DMS79 (cell line): ENCODE results near the gene AURKB.
"Not testable (repeated sequence)": the region's sequence is repeated elsewhere in the genome, so short reads cannot be mapped to it uniquely, and the experiment has no call there.

Experiments
- DNase-seq: peaks from one replicate; lab custom pipeline; 2025; lab: John Stamatoyannopoulos, UW

AURKB gene

DNA sequence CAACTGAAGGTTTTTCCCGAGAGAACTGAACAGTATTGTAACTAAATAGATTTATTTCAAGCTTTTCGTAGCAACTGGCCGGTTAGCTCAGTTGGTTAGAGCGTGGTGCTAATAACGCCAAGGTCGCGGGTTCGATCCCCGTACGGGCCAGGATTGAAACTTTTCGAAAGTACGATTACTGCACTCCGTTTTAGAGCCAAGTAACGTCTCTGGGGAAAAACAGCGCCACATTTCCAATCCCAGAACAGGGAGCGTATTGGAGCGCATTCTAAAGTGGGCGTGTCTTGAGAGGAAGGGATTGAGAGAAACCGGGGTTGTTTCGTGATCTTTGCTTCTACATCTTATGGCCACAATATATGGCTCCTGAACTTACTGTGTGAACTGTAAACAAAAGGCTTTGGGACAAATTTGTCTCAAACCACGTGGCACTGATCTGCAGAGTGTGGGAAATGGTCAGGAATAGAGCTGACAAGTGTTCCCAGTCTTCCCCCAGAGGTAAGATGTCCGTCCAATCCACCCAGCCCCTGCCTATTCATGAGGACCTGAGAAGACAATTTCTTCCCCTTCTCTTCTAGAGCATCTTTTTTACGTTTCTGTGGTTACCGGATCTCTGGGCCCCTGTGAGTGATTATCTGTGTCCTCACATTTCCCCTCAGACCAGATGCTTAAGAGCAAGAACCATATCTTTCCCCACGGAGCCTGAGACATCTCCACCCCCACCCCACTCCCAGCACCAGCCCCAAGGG is 22.7 kb downstream of the AURKB start:
- peak; percentile 97 for DNase-seq

DNA sequence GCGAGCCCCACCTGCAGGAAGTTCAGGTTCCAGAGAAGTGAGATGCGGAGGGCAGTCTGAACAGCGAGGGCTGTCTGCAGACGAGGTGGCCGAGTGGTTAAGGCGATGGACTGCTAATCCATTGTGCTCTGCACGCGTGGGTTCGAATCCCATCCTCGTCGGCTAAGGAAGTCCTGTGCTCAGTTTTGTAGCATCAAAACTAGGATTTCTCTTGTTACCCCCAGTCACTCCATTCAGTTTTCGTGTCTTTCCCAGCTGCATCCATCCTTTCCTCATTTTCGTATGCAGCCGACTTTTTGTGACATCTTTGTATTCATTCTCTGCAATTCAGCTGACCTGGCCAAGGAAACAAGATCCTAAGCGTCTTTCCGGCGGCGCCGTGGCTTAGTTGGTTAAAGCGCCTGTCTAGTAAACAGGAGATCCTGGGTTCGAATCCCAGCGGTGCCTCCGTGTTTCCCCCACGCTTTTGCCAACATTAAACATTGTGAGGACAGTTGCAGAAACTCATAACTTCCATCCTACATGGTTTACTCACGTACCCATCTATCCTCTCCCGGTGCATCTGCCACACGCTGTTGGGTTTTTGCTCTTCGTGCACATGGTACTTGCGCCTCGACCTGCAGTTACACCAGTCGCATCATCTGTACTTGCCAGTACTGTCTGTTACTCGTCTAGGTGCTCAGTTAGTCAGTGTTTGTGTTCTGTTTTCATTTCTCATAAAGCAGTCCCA is 23.4 kb downstream of the AURKB start:
- peak; percentile 90 for DNase-seq

DNA sequence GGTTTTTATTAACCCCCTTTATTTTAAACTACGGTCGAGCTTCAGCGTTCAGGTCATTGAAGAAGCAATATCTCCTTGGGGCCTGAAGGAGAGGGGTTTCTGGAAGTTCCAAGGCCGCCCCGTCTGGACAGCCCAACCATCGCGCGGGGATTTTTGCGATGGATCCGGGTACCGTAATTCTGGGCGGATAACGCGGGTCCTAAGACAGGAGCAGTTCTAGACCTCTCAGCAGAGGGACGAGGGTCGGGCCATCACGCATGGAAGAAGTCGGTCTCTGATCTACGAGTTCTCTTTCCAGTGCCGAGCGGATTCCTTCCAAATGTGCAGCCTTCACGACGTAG is 24.0 kb downstream of the AURKB start:
- DNase-seq: no peak

DNA sequence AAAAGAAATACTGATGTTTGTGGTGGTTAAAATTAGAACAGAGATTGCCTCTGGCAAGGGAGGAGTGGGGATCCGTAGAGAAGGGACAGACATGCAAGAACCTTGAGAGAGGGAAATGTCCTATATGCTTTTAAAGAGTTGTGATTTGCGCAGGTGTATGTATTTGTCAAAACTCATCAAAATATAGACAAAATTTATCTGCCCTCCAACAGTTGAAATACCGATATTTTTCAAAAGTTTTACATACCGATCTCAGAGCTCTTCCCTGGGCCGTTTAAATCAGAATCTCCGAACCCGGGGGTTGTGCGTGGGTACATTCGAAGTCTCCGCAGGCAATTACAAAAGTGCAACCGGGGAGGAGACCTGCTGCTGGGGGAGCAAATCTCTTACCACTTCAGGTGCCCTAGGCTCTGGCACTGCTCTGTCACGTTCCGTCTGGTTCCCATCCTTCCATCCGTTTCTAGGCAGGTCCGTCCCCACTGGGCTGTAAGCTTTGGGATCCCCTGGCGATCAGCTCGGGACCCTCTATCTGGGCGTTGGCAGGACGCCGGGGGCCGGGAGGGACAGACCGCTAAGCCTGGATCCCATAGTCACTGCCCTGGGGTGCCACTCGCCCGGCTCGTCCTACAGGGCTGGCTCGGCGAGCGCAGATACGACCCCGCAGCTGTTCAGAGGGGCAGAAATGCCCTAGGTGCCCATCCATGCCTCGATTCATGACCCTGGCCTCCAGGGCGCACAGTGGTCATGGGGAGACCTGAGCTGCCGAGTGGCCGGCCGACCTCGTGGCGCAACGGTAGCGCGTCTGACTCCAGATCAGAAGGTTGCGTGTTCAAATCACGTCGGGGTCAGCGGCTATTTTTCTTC is 24.6 kb downstream of the AURKB start:
- peak; percentile 42 for DNase-seq

DNA sequence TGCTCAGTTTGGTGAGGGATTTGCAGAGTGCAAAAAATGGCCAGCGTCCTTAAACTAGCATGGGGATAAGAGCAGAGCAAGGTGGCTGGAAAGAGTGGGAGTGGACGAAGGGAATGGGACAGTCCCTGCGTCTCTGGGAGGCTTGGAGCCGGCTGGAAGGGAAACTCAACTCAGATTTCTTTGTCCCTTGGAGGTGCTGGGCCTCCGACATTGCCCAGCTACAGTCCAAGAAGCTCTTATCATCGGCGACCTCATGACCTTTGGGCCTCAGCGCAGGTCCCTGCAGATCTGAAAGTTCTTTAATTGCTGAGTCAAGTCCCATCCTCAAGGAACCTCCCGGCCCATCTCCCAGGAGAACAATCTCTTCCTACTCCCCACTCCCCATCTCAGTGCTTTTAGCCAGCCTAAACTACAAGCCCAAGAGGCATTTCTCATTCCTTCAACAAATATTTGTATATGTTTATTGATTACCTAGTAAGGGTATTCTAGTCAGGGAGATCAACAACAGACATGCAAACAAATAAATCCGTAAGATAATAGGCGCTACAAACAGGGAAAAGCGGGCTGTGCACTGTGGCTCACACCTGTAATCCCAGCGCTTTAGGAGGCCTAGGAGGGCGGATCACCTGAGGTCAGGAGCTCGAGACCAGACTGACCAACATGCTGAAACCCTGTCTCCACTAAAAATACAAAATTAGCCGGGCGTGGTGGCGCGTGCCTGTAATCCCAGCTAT is 33.2 kb downstream of the AURKB start:
- no peak for DNase-seq

DNA sequence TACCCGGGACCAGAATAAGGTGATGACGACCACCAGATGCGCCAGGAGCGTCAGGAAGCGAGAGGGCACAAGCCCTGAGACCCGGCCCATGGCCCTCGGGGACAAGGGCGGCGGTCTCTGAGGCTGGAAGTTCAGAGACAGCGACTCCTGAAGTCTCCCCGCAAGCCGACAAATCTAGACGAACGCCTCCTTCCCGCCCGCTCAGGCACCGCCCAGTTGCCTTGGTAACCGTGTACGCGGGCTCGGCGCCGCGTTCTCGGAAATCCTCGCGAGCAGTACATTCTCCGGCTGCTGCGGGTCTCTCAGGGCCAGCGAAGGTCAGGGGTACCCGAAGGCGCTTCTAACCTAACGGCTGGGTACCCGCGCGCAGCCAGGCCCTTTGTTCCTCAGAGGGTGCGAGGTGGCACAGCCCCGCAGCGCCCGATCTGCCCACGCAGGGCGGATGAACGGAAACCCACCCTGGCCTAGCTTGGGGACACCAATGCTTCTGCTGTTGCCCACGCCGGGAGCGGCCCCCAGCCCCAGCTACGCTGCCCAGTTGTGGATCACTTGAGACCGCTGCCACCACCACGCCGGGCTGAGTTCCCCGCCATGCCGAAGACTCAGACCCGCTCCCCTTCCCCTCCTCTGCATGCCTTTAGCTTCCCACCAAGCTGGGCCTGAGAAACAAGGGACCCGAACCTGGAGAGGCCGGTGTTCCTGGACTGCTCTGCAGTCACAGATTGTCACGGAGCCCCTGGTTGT is 34.0 kb downstream of the AURKB start, which contains the start of gene TMEM107:
TSS of gene TMEM107 (minus strand) at position 184 of the 744 bp plus-strand sequence. CDS start at position 90, 94 bp downstream.
- peak; percentile 82 for DNase-seq

DNA sequence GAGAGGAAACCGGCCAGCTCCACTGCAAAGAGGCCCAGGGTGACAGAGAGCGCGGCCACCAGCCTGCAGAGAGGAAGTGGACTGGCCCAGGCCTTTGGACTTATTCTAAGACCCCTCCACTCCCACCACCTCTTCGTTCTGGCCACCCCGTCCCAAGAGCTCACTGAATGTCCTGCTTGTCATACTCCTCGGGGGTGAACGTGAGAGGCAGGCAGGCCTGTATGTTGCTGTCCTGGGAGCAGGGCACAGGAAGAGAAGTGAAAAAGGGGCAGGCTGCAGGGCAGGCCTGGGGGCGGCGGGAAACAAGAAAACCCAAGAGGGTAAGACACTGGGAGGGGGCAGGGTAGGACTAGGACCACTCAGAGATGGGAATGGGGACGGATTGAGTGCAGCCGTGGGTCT is 34.6 kb downstream of the AURKB start:
- no peak for DNase-seq

DNA sequence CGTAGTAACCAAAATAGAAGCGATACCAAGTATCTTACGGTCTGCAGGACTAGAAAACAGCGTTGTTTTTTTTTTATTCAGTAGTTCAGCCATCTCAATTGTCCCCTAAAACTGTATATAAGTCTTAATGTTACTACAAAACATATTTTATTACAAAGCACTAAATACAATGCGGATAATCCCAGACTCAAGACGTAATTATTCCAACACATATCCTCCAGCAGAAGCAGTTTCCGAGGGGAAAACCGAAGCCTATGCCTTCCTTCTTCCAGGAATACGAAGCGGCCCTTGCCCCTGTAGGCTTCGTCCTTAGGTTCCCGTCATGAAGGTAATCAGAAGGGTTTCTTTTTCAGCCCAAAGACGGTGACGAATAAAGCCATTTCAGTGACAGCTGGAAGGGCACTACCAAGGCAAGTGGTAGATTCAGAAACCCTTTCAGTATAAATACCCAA is 36.5 kb downstream of the AURKB start:
- peak; percentile 50 for DNase-seq

DNA sequence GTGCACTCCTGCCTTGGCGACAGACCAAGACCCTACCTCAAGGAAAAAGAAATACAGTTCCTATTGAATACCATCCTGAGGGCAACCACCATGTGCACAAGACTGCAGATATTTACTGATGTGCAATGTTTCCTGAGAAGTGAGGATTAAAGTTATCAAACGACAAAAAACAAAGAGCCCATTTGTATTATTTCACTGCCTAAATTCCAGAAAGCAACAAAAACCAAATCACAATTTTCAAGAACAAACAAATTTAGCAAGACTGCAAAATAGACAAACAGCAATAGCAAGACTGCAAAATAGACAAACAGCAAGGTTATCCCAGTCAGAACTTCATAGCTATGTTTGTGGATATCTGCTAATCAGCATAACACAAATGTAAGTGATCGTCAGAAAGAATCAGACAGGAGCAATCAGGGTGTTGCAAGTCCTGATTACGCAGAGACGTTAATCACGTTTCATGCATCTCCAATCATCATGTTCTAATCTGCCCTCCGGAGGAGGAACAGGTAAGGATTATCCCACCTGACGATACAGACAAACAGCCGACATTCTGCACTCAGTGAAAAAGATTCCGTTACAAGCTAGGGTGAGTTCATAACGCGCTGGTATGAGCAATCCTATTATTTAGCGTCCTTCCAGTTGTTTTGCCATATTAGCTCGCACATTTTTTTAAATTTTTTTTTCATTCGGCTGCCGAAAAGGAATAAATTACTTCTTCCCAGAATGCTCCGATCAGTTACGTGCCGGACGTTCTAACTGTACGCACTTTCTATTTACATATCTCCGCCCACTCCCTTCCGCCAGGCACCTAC is 37.1 kb downstream of the AURKB start:
- peak; percentile 95 for DNase-seq

DNA sequence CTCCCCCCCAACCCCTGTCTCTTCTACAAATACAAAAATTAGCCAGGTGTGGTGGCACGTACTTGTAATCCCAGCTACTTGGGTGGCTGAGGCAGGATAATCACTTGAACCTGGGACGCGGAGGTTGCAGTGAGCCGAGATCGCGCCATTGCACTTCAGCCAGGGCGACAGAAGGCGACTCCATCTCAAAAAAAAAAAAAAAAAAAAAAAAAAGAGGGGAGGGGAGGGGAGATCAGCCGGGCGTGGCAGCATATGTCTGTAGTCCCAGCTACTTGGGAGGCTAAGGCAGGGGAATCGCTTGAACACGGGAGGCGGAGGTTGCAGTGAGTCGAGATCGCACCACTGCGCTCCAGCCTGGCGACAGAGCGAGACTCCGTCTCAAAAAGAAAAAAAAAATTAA is 40.2 kb downstream of the AURKB start:
- DNase-seq: not testable (repeated sequence)

DNA sequence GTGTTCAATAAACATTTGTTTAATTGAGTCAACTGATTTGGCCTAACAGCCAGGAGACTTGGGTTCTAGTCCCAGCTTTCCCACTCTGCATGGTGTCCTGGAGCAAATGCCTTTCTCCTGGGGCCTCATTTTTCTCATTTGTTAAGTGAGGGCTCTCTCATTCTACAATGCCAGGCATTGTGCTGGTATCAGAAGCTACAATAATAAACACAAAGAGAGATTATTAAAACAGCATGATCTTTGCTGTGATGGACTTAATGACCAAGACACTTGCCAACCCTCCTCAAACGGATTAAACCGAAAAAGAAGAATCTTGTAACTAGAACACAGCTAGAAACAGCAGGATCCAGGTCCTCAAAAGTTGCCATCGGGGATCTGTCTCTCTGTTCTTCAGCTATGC is 42.8 kb downstream of the AURKB start:
- DNase-seq: no peak

DNA sequence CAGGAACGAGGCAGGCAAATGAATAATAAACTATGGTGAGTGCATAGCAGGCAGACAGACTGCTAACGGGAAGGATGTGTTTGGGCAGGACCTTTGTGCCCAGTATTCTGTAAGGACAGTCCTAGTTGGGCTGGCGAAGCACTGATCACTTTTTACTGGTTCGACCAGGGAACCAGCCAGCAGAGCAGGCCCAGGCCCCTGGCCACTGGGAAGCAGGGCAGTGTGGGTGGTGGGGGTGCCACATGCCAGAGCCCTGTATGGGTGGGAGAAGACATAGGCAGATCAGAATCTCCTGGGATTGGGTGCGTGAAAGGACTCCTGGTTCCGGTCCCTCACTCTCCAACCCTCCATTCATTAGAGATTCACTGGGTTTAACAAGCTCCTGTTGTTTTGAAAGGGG is 43.6 kb downstream of the AURKB start:
- no peak for DNase-seq

DNA sequence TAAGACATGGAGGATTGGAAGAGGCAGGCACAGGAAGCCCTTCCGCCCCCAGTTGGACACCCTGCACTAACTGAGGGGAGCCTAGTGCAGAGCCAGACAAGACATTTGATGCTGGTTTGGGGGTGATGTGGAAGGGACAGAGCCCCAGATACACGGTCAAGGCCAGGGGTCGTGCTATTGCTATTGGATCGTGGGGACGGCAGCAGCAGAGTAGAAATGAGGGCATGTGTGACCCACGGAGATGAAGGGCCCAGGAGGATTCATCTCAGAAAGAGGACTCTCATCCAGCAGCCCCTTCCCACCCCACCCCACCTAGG is 45.6 kb downstream of the AURKB start:
- no peak for DNase-seq

DNA sequence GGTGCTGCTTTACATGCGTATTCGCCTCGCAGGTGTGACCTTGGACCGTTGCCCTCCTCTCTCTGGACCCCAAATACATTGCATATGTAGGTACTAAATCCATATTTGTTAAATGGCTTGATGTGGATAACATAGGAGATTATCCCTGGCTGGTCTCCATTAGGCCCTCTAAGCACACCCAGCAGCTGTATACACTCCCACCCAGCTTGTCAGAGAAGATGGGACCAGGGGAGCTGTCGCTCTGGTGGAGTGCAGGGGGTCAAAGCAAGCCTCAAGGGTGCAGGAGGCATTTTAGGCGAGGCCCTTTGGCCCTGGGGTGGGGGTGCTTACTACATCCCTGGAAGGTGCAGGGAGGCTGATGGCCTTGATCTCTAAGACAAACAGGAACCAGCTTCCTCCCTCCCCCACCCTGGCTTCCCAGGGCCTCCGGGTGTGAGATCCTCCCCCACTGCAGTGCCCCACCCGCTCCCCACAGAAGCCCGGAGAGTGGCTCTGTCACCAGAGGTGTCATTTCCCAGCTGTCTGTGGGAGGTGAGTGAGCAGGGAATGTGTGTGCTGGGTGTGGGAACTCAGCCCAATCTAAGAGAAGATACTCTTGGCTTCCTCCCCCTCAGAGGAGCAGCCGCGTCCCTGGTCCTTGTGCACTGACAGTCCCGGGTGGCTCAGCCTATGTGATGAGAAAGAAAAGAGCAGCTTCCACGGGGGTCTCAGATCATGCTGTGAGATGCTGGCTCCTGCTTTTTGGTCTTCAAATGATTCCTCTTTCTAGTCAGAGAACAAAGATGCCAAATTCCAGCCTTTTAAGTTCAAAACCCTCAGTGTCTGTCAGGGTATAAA is 46.2 kb downstream of the AURKB start:
- DNase-seq: no peak

DNA sequence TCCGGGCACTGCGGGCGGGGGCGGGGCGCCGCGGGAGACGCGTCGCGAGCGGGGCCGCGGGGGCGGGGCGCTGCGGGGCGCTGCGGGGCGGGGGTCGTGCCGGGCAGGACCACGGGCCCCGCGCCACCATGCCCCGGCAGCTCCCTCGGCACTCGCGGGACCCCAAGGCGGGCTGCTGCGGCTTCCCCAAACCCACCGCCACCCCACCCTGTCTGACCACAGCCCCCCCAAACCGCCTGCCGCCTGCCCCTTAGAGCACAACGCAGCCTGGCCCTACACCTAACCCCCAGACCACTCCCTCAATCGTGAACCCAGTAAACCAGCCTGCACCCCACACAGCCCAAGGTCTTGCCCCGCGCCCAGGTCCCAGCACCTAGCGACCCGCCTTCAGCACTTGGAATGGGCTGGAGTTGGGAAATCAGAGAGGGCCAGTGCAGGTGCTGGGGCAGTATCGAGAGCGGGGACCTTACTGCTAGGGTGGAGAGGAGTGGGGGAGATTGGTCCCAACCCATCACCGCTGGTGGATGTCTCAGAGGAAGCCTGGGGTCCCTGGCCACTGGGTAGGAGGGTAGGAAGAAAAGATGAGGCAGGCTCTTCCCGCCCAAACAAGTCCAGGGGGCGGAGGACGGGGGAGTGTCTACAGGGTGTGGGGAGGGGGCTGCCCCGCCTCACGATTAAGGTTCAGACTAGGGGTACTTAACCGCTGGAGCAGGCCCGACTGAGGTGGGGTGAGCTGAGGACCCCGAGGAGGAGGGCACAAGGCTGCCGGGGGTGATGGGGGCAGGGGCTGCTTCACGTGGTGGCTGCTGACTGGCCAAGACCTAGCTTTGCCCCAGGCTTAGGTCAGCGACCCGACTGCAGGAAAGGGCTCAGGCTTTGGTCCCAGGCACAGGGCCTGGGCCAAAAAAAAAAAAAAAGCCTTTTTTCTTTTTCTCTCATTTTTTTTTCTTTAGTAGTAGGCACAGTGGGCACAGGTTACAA is 47.1 kb downstream of the AURKB start:
- no peak for DNase-seq

DNA sequence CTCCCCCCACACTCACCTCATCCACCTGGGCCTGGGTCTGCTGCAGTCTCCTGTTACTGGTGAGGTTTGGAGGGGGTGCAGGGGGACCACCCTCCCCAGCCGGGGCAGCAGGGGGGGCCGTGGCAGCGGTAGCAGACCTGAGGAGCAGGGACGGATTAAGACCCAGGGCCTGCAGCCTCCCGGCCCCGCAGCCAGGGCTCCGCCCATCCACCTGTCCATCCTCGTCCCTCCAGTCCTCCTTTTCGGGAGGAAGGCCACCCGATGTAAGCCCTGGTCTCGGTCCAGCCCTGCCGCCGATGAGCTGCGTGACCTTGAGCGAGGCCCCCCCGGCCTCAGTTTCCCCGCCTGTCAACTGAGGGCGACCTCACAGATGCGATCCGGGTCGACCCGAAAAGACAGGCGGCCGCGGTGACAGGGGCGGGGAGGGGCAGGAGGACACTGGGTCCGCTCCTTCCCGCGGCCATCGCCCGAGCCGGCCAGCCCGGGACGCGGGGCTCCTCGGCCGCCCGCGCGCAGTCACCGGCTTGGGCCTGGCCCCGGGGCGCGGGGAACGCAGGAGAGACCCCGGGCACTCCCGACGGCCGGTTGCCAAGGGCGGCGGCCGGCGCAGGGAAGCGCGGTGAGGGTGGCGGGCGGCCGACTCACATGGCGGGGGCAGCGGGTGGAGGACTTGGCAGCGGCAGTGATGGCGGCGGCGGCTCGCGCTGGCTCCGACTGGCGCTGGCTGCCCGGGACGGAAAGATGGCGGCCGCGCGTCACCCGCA is 48.0 kb downstream of the AURKB start, which contains the start of gene VAMP2:
TSS of gene VAMP2 (minus strand) at position 716 of the 764 bp plus-strand sequence. CDS start at position 647, 69 bp downstream.
- DNase-seq: peak; percentile 15
